H1 (cell line): ENCODE results near the gene PRR23E. TPM values are rescaled to one million over a fixed set of nuclear protein-coding genes. Genes with fewer than 3 reads are reported as not detected.

Experiments used
- ATF2 ChIP-seq: IDR thresholded peaks from 2 replicates; pipeline ENCODE4 v1.6.1; 2012; ENCODE audit warnings: low read length, inconsistent platforms
- CTBP2 ChIP-seq: IDR thresholded peaks from 2 replicates; pipeline ENCODE4 v1.7.0; 2011; ENCODE audit warnings: borderline replicate concordance, mild to moderate bottlenecking, moderate library complexity, mixed read lengths, low read length; ENCODE audit not compliant: insufficient read depth, insufficient read length
- NRF1 ChIP-seq: IDR thresholded peaks from 2 replicates; pipeline ENCODE4 v1.6.1; 2011; ENCODE audit warnings: mild to moderate bottlenecking, low read depth, low read length, improper control_type of control experiment
- TAF1 ChIP-seq: IDR thresholded peaks from 2 replicates; pipeline ENCODE4 v1.6.1; 2011; ENCODE audit warnings: mild to moderate bottlenecking, low read depth, low read length
- TEAD4 ChIP-seq: IDR thresholded peaks from 2 replicates; pipeline ENCODE4 v1.6.1; 2012; ENCODE audit warnings: low read depth, low read length, inconsistent platforms, mixed read lengths
- polyA plus RNA-seq, 7 experiments: library from polyadenylated mRNA; depleted of rRNA in 3 of 7; stranded (reverse) in 5 of 7; unstranded in 2 of 7; fragments of >200 nt in 5 of 7; fragments of 200-250 nt in 2 of 7; gene quantifications; 1 replicate in 5 of 7; 2 replicates in 1 of 7; 4 replicates in 1 of 7; pipeline versions ENCODE4 v1.2.1 to v1.2.3, GENCODE V29; 2011 to 2013; ENCODE audit warnings: missing spikeins in 2 of 7, mixed read lengths in 2 of 7
- total RNA-seq: library from RNA; stranded (reverse); fragmentation: NEBNext Ultra II Directional; extraction: Animal tissue kit (Norgen Biotek cat#: 25700); gene quantifications from 2 replicates; pipeline ENCODE4 v1.2.1, GENCODE V29; 2021

Gene PRR23E
- total and polyA plus RNA-seq, 2 of the 8 experiments (the other 6 are each of a cell fraction or from before 2014, with no cell fraction given), result not detected

- TF ChIP-seq CTBP2, result no peak
- no peak for TF ChIP-seq ATF2
- TF ChIP-seq TEAD4, result no peak
- TF ChIP-seq TAF1, result no peak
- TF ChIP-seq NRF1, result no peak
Measured at GRCh38 chr3:127151992-127152650, 40.8 kb upstream of the PRR23E start (continued).
